KBM-7 (cell line): ENCODE results near the gene GRAMD1A.
A peak's percentile ranks its signal among the peaks of the same experiment; 100 is the strongest.

ENCODE experiments used
- DNase-seq: peaks from one replicate; pipeline ENCODE4 v3.0.0-alpha.2; 2015
- in situ Hi-C: fragments of 300-500 bp; cut with MboI; formaldehyde crosslinking; loops from 2 replicates; pipeline ENCODE4 v1.14.3; 2020; ENCODE audit warnings: low sequenced_read_pairs, low pct_unique_long_range_greater_than_20kb, mixed read lengths

GRAMD1A gene

GRCh38 chr19:35030257-35031071, 30.3 kb downstream of the GRAMD1A start, which contains the start of gene SCN1B:
Gene SCN1B, plus strand, starts transcription at chr19:35030470. Its CDS starts 351 bp downstream, at chr19:35030821.
- DNase-seq, result peak; percentile 52
- in situ Hi-C loops, result no loop called here

DNA sequence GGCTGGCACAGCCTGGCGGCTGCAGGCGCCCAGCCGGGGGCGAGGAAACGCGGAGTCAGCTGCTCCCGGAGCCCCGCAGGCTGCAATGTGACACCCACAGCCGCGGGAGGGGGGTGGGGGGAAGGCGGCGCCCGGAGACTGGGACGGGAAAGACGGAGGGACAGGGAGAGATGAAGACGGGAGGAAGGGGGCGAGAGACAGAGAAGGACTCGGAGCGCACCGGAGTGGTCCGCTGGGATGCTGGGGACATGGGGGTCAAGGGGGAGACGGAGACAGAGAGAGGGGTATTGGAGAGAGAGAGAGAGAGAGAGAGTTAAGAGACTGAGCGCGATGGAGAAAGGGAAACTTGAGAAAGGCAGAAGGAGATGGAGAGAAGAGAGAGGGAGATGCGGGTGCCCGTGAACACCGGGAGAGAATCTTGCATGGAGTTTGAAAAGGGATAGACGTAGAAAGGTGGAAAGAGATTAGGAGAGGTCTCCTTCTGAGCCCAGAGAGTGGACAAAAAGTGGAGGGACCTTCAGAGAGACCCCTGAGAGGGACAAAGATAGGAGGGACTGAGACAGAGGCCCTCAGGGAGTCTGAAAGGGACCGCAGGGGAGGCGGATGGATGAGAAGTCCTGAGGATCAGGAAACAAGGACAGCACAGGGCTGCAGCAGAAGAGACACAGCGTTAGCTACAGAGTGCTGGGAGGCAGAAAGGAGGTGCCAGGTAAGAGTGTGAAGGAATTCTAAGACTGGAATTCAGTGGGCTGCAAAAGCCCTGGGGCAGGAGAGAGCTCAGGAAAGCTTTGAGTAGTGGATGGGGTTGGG, 31.2 kb downstream of the GRAMD1A start:
- no peak for DNase-seq

GRCh38 chr19:35032356-35032865, 32.3 kb downstream of the GRAMD1A start:
- in situ Hi-C loops, result no loop called here
- no peak for DNase-seq

More for the DNA sequence above, 31.2 kb downstream of the GRAMD1A start:
- in situ Hi-C loops, result no loop called here

DNA sequence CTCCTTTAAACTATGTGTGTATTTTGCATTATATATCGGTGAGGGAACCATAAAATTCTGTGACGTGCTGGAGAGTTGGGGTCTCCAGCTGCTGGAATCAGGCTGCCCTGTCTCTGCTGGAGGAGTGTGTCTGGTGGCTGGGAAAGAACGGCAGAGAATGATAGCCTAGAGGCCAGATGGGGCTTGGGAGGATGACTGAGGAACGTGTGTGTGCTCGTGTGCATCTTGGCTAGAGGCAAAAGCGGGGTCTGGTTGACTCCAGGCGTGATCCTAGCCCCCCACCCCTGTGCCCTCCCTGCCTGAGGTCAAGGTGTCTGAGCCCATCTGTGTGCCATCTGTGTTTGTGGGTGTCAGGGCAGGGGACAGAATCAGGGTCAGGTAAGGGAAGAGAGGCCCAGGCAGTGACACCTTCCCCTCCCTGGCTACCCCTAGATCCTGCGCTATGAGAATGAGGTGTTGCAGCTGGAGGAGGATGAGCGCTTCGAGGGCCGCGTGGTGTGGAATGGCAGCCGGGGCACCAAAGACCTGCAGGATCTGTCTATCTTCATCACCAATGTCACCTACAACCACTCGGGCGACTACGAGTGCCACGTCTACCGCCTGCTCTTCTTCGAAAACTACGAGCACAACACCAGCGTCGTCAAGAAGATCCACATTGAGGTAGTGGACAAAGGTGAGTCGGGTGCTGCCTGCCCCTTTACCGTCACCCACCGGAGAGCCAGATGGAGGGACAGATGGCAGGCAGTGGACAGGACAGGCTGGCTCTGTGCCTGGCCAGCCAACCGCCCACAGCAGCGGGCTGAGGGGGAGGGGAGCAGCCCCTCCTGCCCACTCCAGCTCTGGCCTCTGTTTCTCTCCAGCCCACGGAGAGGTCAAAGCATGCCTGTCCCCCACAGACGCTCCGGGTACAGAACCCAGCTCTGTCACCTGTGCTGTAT, 33.2 kb downstream of the GRAMD1A start:
- DNase-seq, result no peak
- in situ Hi-C loops, result no loop called here

DNA sequence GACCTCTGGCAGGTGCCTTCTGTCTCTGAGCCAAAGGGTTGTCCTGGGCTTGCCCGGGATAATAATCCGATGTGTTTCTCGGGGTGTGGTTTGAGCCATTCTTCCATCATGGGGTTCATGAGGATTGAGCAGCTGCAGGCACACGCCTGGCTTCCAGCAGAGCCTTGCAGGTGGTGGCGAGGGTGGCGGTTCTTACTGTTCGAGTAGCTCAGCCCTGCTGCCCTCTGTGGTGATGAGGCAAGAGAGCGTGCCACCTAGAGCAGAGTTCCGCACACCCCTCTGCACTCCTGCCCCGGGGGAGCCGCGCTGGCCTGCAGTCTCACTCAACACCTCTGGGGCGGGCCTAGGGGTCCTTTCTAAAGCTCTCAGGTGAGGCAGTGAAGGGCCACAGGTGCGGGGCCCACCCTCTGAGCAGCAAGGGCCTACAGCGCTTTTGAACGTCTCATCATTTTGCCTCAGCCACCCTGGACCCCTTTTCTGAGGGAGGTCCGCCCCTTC, 33.9 kb downstream of the GRAMD1A start:
- in situ Hi-C loops, result no loop called here
- no peak for DNase-seq

DNA sequence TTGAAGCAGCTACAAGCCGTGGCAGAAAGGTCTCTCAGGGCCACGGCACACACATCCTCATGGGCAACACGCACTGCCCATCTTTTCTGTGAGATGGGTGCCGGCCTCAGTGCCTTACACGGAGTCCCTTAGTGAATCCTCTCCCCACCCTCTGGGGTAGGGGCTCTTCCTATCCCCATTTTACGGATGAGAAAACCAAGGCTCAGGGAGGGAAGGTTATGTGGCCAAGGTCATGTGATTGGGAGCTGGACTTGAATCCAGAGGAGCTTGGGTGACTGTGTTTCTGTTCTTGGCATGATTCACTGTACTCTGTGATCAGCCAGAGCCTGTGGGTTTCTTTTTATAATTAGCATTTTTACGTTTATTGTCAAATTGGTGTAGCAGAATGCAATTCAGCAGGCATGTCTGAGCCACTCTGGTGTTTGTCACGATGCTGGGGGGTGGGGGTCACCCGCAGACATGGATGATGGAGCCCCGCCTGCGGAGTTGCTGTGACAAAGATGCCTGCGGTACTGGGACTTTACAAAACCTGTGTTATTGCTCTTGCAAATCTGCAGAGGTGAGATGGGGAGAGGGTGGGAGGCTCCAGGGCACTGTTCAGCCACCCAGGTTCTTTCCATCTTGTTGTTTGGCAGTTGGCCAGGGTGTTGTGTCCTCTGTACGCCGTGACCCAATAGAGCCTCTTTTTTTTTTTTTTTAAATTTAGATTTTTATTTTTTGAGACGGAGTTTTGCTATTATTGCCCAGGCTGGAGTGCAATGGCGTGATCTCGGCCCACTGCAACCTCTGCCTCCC, 34.7 kb downstream of the GRAMD1A start:
- in situ Hi-C loops, result no loop called here

DNA sequence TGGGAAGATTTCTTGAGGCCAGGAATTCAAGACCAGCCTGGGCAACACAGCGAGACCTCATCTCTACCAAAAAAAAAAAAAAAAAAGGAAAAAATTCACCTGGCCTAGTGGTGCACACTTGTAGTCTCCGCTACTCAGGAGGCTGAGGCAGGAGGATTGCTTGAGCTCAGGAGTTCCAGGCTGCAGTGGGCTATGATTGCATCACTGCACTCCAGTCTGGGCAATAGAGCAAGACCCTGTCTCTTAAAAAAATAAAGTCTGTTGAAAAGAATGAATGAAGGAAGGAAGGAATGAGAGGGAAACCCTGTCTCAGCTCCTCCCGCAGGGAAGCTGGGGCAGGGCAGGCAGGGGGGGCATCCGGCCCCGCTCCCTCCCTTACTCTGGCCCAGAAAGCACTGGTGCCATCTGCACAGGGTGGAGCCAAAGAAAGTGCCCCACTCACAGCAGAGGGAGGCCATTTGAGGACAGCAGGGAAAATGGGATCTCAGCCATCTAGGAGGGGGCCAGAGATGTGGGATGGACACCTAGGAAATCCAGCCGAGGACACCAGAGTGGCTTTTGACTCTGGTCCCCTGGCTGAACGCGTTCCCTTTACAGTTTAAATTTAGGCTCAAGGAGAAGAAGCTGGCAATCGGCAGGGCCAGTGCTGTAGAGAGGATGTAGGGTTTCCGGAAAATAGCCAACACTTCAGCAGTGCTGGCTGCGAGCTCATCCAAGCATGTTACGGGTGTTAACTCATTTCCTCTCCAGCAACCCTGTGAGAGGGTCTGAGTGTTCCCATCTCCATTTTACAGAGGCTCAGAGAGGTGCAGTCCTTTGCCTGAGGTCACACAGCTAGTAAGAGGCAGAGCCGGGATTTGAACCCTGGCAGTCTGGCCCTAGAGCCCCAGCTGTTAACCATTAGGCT, 37.8 kb downstream of the GRAMD1A start:
- peak; percentile 90 for DNase-seq
- in situ Hi-C loops, result no loop called here

More for the DNA sequence above, 34.7 kb downstream of the GRAMD1A start:
- DNase-seq, result no peak

DNA sequence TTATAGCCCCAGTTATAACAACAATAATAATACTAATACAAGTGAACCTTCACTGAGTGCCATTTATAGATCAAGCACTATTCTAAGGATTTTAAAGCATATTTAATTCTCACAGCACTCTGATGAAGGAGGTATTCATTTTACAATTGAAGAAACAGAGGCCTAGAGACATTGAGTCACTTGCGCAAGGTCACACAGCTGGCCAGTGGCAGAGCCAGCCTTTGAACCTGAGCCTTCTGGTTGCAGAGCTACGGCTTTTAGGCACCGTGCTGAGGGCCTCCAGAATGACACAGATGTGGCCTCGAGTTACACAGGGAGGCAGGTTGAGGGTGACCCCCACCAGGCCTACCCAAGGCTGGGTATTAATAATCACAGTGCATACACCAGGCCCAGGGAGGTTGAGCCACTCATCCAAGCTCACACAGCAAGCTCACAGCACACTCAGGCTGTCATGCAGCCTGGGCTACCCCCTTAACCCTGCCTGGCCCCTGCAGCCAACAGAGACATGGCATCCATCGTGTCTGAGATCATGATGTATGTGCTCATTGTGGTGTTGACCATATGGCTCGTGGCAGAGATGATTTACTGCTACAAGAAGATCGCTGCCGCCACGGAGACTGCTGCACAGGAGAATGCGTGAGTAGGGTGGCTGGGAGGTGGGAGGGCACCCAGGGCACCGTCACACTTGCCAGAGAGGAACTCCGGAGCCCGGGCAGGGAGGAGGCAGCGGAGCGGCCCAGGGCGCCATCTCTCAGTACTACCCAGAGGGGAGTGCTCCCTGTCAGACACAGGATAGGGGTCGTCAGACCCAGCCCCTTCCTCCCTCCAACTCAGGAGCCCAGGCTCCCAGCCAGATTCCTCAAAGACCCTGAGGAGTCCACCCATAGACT, 38.7 kb downstream of the GRAMD1A start:
- peak; percentile 65 for DNase-seq
- in situ Hi-C loops, result no loop called here

- in situ Hi-C loops, result no loop called here
- DNase-seq, result no peak
These were observed 40.0 kb downstream of the GRAMD1A start for GRCh38 chr19:35039881-35040825.

DNA sequence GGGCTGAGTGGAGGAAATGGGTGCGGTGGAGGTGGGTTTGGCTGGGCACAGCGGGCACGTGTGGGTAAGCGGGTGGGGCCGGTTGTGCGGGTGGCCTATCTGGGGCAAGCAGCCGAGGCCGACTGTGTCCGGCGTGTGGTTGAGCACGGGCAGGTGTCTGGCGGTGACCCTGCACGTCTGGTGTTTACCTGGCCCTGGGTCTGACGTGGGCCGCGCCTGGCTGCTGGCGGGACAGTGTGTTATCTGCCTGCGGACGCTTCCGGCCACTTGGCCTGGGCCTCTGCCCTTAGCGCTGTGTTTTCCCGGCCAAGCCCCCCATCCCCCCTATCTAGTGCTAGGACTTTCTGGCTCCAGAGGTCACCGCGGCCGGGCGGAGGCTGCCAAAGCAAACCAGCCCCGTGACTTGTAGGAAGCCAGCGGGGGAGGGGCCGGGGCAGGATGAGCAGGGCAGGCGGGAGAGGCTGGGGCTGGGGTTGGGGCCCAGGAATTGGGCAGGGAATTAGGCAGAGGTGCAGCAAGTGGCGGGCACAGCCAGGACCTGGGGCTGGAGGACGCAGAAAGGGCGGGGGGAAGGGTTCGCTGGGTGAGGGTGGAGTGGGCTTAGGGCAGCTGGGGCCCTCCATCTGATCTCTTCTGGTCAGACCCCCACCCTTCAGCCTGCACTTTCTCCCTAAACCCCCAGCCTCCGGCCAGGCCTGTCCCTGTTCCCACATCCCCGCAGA, 40.9 kb downstream of the GRAMD1A start:
- DNase-seq, result no peak
- in situ Hi-C loops, result no loop called here

DNA sequence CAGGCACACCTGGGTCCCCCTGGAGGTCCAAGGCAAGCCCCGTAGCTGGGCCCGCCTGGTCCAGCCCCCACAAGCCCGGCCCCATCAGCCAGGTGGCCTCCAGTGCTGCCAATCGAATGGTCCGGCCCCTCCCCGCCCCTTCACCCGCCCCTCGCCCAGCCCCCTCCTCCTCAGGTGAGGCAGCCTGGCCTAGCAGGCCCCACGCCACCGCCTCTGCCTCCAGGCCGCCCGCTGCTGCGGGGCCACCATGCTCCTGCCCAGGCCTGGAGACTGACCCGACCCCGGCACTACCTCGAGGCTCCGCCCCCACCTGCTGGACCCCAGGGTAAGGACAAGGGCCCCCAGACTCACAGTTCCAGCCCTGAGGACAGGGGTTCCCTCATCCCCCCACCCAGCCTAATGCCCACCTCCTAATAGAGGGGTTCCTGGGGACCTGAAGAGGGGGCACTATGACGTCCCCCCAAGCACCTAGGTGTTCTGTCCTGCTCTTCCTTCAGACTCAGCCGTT, 41.5 kb downstream of the GRAMD1A start, which contains the start of gene HPN:
TSS of gene HPN (plus strand) at position 174 of the 508 bp plus-strand sequence. CDS start 786 bp downstream, outside the sequence.
- no peak for DNase-seq
- in situ Hi-C loops, result no loop called here

DNA sequence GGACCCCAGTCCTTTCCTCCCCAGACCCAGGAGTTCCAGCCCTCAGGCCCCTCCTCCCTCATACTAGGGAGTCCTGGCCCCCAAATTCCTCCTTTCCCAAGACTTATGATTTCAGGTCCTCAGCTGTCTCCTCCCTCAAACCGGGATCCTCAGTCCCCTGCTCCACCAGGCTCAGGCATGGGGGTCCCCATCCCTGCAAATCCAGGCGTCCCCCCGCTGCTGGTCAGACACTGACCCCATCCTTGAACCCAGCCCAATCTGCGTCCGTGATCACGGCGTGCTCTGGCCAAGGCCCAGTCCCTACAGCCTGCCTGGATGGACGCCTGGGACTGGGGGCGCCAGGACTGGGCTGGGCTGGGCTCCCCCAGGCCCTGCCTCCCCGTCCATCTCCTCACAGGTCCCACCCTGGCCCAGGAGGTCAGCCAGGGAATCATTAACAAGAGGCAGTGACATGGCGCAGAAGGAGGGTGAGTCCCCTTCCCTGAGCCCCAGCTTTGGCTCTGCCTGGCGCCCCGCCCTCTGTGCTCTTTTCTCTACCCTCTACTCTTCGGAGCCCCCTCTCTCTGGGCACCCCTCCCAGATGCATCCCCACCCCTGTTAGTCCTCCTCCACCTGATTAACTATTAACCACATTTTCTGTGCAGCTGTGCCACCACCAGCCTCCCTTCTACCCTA, 42.1 kb downstream of the GRAMD1A start:
- no peak for DNase-seq
- in situ Hi-C loops, result no loop called here

GRCh38 chr19:35042954-35043604, 43.0 kb downstream of the GRAMD1A start:
- DNase-seq, result no peak
- in situ Hi-C loops, result no loop called here
